Gastrocnemius medialis (tissue), 4 donors: ENCODE measurements around the gene PTPRE.

Source experiments
- CTCF ChIP-seq, 5 experiments: fragments of 450-650 bp in 3 of 5; fragments of 200-600 bp in 2 of 5; sonication (generic) in 2 of 5; IDR thresholded peaks in 4 of 5; conservative IDR thresholded peaks in 1 of 5; 1 replicate in 4 of 5; 2 replicates in 1 of 5; pipeline ENCODE4 v1.5.1; 2016 to 2019; ENCODE audit warnings: antibody characterized with exemption in 5 of 5, mild to moderate bottlenecking in 3 of 5, moderate library complexity in 3 of 5
- POLR2A ChIP-seq, 2 donors: fragments of 450-650 bp; IDR thresholded peaks; one replicate each; pipeline ENCODE4 v1.6.1; 2017; ENCODE audit warnings: antibody characterized with exemption in 2 of 2, mild to moderate bottlenecking in 2 of 2, moderate library complexity in 2 of 2

GRCh38 chr10:127940866-127941640, 34.1 kb downstream of the PTPRE start:
- TF ChIP-seq CTCF (IDR thresholded peaks at IDR 0.05 in 4 of 5, conservative IDR thresholded peaks at IDR 0.05 in 1 of 5) (no peak), POLR2A (IDR thresholded peaks at IDR 0.05) (no peak)
